Measurements from ENCODE around the gene CCDC188.

Gene CCDC188

DNA sequence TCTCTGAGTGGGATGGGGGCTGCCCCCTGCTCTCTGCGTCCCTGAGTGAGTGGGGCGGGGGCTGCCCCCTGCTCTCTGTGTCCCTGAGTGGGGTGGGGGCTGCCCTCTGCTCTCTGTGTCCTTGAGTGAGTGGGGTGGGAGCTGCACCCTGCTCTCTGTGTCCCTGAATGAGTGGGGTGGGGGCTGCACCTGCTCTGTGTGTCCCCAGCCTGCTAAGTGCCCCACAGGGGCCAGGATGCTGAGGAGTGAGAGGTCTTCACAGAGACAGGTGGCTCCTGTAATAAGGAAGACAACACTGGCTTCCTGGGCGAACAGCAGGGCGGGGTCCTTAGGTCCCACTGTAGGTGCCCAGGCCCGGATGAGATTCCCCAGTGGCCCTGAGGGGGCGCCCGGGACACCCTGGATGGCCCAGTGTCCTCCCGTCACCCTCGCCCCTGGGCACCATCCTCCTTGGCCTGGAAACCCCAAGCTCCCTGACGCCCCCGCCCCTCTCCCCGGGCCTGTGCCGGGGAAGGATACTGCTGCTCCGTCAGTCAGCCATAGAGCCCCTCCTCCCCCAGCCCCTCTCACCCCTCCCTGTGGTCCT is 3.8 kb upstream of the CCDC188 start:
- no peak for FAIRE-seq
- TF ChIP-seq, protein P1, sequence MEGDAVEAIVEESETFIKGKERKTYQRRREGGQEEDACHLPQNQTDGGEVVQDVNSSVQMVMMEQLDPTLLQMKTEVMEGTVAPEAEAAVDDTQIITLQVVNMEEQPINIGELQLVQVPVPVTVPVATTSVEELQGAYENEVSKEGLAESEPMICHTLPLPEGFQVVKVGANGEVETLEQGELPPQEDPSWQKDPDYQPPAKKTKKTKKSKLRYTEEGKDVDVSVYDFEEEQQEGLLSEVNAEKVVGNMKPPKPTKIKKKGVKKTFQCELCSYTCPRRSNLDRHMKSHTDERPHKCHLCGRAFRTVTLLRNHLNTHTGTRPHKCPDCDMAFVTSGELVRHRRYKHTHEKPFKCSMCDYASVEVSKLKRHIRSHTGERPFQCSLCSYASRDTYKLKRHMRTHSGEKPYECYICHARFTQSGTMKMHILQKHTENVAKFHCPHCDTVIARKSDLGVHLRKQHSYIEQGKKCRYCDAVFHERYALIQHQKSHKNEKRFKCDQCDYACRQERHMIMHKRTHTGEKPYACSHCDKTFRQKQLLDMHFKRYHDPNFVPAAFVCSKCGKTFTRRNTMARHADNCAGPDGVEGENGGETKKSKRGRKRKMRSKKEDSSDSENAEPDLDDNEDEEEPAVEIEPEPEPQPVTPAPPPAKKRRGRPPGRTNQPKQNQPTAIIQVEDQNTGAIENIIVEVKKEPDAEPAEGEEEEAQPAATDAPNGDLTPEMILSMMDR (IDR thresholded peaks at IDR 0.05; ENCODE audit: insufficient read depth, missing control alignments): no peak

DNA sequence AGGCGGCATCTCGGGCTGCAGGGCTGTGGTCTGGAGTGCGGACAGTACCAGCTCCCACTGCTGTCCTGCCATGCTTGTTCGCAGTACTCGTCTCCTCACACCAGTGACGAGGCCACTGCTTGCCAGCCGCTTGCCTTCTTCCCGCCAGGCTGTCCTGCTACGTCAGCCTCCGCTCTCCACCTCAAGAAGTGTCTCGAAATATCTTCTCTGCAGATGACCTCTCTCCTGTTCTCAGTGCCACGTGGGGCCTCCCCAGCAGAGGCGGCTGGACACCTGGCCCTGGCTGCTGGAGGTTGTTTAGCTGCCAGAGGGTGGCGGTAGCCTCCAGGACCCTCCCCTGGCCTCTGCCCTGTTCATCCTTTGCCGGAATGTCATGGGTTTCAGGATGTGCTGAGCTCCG is 3.1 kb upstream of the CCDC188 start:
- DNase-seq (ENCODE audit: insufficient read length, low spot score) (no peak), FAIRE-seq (no peak)
- TF ChIP-seq, protein P1 (IDR thresholded peaks at IDR 0.05; ENCODE audit: insufficient read depth, missing control alignments): no peak

More for the DNA sequence above, 3.8 kb upstream of the CCDC188 start:
- DNase-seq (ENCODE audit: insufficient read length, low spot score): no peak

DNA sequence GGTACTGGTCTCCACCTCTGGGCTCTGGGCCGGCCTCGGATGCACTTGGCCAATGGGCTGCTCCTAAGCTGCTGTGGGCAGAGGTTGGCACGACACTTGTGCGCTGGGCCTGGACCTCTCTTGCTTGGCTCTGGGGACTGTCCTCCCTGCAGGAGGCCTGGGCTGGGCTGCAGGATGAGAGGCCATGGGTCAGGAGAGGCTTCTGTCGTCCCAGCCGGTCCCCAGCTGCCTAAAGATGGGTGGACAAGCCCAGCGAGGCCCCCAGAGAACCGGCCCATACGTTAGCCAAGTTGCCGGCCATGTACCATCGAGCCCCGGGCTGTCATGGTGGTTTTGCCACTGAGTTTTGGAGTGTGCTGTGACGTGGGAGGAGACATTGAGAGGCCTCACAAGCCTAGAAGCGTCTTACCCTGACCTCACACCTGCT is 1.6 kb upstream of the CCDC188 start:
- FAIRE-seq: no peak
- TF ChIP-seq, protein P1 (IDR thresholded peaks at IDR 0.05; ENCODE audit: insufficient read depth, missing control alignments): no peak

DNA sequence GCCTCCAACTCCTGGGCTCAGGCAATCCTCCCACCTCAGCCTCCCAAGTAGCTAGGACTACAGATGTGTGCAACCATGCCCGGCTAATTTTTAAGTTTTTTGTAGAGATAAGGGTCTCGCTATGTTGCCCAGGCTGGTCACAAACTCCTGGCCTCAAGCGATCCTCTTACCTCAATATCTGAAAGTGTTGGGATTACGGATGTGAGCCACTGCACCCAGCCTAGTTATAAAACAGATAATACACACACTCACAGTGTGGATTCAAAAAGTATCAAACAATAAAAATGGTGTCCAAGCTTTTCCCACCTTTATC is 377 bp upstream of the CCDC188 start:
- FAIRE-seq (no peak), DNase-seq (ENCODE audit: insufficient read length, low spot score) (no peak)
- TF ChIP-seq, protein P1 (IDR thresholded peaks at IDR 0.05; ENCODE audit: insufficient read depth, missing control alignments): no peak

More for the DNA sequence above, 1.6 kb upstream of the CCDC188 start:
- no peak for DNase-seq (ENCODE audit: insufficient read length, low spot score)

DNA sequence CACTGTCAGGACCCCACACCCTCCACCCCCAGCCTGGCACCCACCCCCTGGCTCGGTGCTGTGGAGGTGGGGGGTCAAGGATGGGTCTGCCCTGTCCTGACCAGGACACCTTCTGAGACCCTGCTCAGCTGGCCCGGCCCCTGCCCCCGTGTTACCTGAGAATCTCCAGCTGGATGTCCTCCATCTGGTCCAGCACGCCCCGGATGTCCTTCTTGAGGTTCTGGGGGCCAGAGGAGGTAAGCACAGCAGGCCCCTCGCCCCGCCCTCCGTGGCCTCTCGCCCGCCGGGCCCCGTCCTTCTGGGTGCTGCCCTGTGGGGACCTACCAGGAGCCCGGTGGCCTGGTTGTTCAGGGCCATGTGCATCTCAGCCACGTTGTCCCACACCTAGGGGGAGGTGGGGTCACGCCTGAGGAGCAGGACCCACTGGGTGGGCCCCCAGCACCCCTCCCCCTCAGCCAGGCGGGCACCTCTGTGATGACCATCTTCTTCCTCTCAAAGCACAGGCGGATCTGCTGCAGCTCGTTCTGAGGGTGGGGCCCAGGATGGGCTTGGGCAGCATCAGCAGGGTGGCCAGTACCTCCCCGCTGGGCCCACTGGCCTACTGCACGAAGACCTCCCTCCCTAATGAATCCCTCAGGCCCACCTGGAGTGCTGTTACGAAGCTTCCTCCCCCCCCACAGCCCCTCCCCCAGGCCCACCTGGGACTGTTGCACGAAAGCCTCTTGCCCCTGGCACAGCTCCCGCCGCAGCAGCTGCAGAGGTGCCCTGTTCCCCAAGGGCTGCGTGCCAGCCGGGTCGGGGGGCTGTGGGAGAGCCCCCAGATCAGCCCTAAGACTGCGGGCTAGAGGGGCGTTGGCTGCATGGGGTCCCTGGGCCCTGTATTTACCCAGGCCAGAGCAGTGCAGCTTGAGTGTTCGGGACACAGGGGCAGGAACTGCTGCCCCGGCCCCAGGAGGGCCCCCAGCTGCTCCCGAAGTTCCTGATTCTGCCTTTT is 1.3 kb downstream of the CCDC188 start:
- FAIRE-seq (no peak), DNase-seq (ENCODE audit: insufficient read length, low spot score) (no peak)
- TF ChIP-seq, protein P1 (IDR thresholded peaks at IDR 0.05; ENCODE audit: insufficient read depth, missing control alignments): no peak

DNA sequence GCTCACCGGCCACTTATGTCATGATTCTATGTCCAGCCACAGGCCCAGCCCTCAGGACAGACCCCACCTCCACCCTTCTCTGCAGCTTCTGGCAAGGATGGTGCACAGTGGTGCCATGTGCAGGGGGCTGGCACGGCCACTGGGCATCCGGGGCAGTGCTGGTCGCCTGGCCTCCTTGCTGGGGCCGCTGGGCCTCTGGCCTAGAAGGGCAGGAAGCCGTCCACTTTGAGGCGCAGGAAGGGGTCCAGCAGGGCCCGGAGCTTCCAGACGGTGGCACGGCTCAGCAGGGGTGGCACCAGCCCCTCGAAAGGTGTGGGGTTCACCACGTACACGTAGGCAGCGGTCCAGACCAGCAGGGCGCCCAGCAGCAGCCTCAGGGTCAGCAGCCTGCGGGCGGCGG is 2.4 kb downstream of the CCDC188 start:
- FAIRE-seq (no peak), DNase-seq (ENCODE audit: insufficient read length, low spot score) (no peak)
- TF ChIP-seq, protein P1 (IDR thresholded peaks at IDR 0.05; ENCODE audit: insufficient read depth, missing control alignments): no peak

All from D721Med (cell line).